Trophoblast cell (in vitro differentiated cells and primary cell): ENCODE results near the gene MARS1.

Experiments used
- DNase-seq, 2 donors: peaks; one replicate each; pipeline ENCODE4 v3.0.0-alpha.2; 2016
- H2AFZ ChIP-seq: 2 replicates; pipeline ENCODE4 v1.6.1; 2013; ENCODE audit warnings: low read length, moderate library complexity, mild to moderate bottlenecking; ENCODE audit not compliant: insufficient read depth, poor library complexity
- H2AK5ac ChIP-seq: 2 replicates; pipeline ENCODE4 v1.6.1; 2013; ENCODE audit warnings: mild to moderate bottlenecking, low read length
- H2BK120ac ChIP-seq: 2 replicates; pipeline ENCODE4 v1.6.1; 2013; ENCODE audit warnings: low read length, mild to moderate bottlenecking, moderate library complexity; ENCODE audit not compliant: insufficient read depth, poor library complexity
- H2BK12ac ChIP-seq: 2 replicates; pipeline ENCODE4 v1.6.1; 2013; ENCODE audit warnings: mild to moderate bottlenecking, low read length, moderate library complexity
- H2BK5ac ChIP-seq: 2 replicates; pipeline ENCODE4 v1.6.1; 2013; ENCODE audit warnings: low read length, low read depth, moderate library complexity, mild to moderate bottlenecking; ENCODE audit not compliant: poor library complexity
- H3K14ac ChIP-seq: 2 replicates; pipeline ENCODE4 v1.6.1; 2013; ENCODE audit warnings: mild to moderate bottlenecking, low read length
- H3K18ac ChIP-seq: 2 replicates; pipeline ENCODE4 v1.6.1; 2013; ENCODE audit warnings: mild to moderate bottlenecking, low read length
- H3K23ac ChIP-seq: 2 replicates; pipeline ENCODE4 v1.6.1; 2013; ENCODE audit warnings: low read length
- H3K27ac ChIP-seq: 2 replicates; pipeline ENCODE4 v1.5.1; 2013; ENCODE audit warnings: low read depth, mild to moderate bottlenecking, inconsistent platforms, low read length, moderate library complexity
- H3K27me3 ChIP-seq: 2 replicates; pipeline ENCODE4 v1.6.1; 2013; ENCODE audit warnings: inconsistent platforms, mild to moderate bottlenecking, low read length, moderate library complexity; ENCODE audit not compliant: insufficient read depth
- H3K36me3 ChIP-seq, 2 experiments: 1 replicate in 1 of 2; 2 replicates in 1 of 2; pipeline ENCODE4 v1.6.1; 2013; ENCODE audit warnings: low read length in 2 of 2, mild to moderate bottlenecking in 2 of 2, moderate library complexity in 1 of 2; ENCODE audit not compliant: insufficient read depth in 2 of 2, control insufficient read depth in 1 of 2
- H3K4ac ChIP-seq: 2 replicates; pipeline ENCODE4 v1.6.1; 2013; ENCODE audit warnings: low read depth, mild to moderate bottlenecking, low read length, moderate library complexity
- H3K4me1 ChIP-seq, 2 experiments: 1 replicate in 1 of 2; 2 replicates in 1 of 2; pipeline ENCODE4 v1.6.1; 2013; ENCODE audit warnings: low read length in 2 of 2, mild to moderate bottlenecking in 2 of 2, moderate library complexity in 1 of 2; ENCODE audit not compliant: insufficient read depth in 2 of 2, control insufficient read depth in 1 of 2
- H3K4me2 ChIP-seq: 2 replicates; pipeline ENCODE4 v1.6.1; 2013; ENCODE audit warnings: inconsistent platforms, mild to moderate bottlenecking, low read length, moderate library complexity
- H3K4me3 ChIP-seq: 2 replicates; pipeline ENCODE4 v1.5.1; 2013; ENCODE audit warnings: mild to moderate bottlenecking, low read depth, low read length, inconsistent platforms
- H3K79me1 ChIP-seq: one replicate; pipeline ENCODE4 v1.6.1; 2013; ENCODE audit warnings: low read length
- H3K79me2 ChIP-seq: 2 replicates; pipeline ENCODE4 v1.6.1; 2013; ENCODE audit warnings: low read length, mild to moderate bottlenecking; ENCODE audit not compliant: control insufficient read depth, insufficient read depth, poor library complexity
- H3K9ac ChIP-seq: 2 replicates; pipeline ENCODE4 v1.6.1; 2013; ENCODE audit warnings: mild to moderate bottlenecking, low read length
- H3K9me3 ChIP-seq: 2 replicates; pipeline ENCODE4 v1.6.1; 2013; ENCODE audit warnings: low read depth, mild to moderate bottlenecking, control low read depth, inconsistent platforms, low read length; ENCODE audit not compliant: insufficient read depth
- H4K12ac ChIP-seq: 2 replicates; pipeline ENCODE4 v1.6.1; 2013; ENCODE audit warnings: low read depth, mild to moderate bottlenecking, low read length, moderate library complexity
- H4K8ac ChIP-seq: 2 replicates; pipeline ENCODE4 v1.6.1; 2013; ENCODE audit warnings: low read depth, mild to moderate bottlenecking, low read length, moderate library complexity
- H4K91ac ChIP-seq: one replicate; pipeline ENCODE4 v1.6.1; 2013; ENCODE audit warnings: low read depth, mild to moderate bottlenecking, low read length, moderate library complexity
- WGBS: extraction: QIAGEN DNeasy Blood & Tissue Kit; methylation state at CpG from one replicate; pipeline ENCODE4 v1.1.7; 2013; ENCODE audit warnings: missing lambda C conversion rate; ENCODE audit not compliant: insufficient read length, insufficient coverage; ENCODE audit errors: extremely low coverage; 5-methylcytosine and 5-hydroxymethylcytosine counted together

The MARS1 gene

GRCh38 chr12:57515408-57515933 is 27.6 kb downstream of the MARS1 start:
- no peak overlapping the region for H3K27ac ChIP-seq
- H4K91ac ChIP-seq, result no peak overlapping the region
- H3K9me3 ChIP-seq, result peaks cover 2% of the 10 kb centered on the region
- no peak overlapping the region for H2AK5ac ChIP-seq
- peaks cover 43 to 63% of the 10 kb centered on the region in 2 experiments for H3K36me3 ChIP-seq
- peaks cover 10% of the 10 kb centered on the region for H3K79me2 ChIP-seq
- no peak overlapping the region for H3K4me2 ChIP-seq
- peaks cover 0 to 6% of the 10 kb centered on the region in 2 experiments for H3K4me1 ChIP-seq
- WGBS, result no CpG with 5 or more reads among the region's 3 CpGs
- peaks cover 9% of the 10 kb centered on the region for H3K79me1 ChIP-seq
- H3K14ac ChIP-seq, result no peak overlapping the region
- no peak overlapping the region for H2BK12ac ChIP-seq
- H3K4me3 ChIP-seq, result no peak overlapping the region
- no peak overlapping the region for H3K4ac ChIP-seq
- H4K8ac ChIP-seq, result no peak overlapping the region
- no peak overlapping the region for H2BK120ac ChIP-seq
- H2AFZ ChIP-seq, result no peak overlapping the region
- no peak overlapping the region for H3K23ac ChIP-seq
- no peak overlapping the region for H2BK5ac ChIP-seq
- no peak overlapping the region for H4K12ac ChIP-seq
- H3K9ac ChIP-seq, result no peak overlapping the region
- no peak overlapping the region for H3K18ac ChIP-seq
- no peak for DNase-seq
- no peaks in the 10 kb centered on the region for H3K27me3 ChIP-seq

- Histone ChIP-seq H3K4ac (no peak overlapping the region), H3K79me2 (peaks cover 10% of the 10 kb centered on the region), H3K27me3 (no peaks in the 10 kb centered on the region), H3K4me2 (no peak overlapping the region), H3K4me3 (no peak overlapping the region), H4K12ac (no peak overlapping the region), H4K8ac (no peak overlapping the region), H3K27ac (no peak overlapping the region), H3K23ac (no peak overlapping the region), H2BK12ac (no peak overlapping the region), H3K4me1 (peaks cover 2 to 9% of the 10 kb centered on the region in 2 experiments), H4K91ac (no peak overlapping the region), H2AK5ac (no peak overlapping the region), H3K9me3 (peaks cover 2% of the 10 kb centered on the region), H2BK120ac (no peak overlapping the region), H3K18ac (no peak overlapping the region), H2BK5ac (no peak overlapping the region), H3K79me1 (peaks cover 12% of the 10 kb centered on the region), H3K14ac (no peak overlapping the region), H3K36me3 (peaks cover 40 to 58% of the 10 kb centered on the region in 2 experiments), H3K9ac (no peak overlapping the region), H2AFZ (no peak overlapping the region)
- no peak for DNase-seq
- no CpG with 5 or more reads among the region's 11 CpGs for WGBS
These were observed 28.2 kb downstream of the MARS1 start for GRCh38 chr12:57515934-57516541.

- no peak overlapping the region for H2BK5ac ChIP-seq
- peaks cover 10% of the 10 kb centered on the region for H3K79me2 ChIP-seq
- H3K9ac ChIP-seq, result no peak overlapping the region
- no peak overlapping the region for H4K91ac ChIP-seq
- no peak overlapping the region for H4K12ac ChIP-seq
- H2BK120ac ChIP-seq, result no peak overlapping the region
- H4K8ac ChIP-seq, result no peak overlapping the region
- H3K36me3 ChIP-seq, result peaks cover 35 to 51% of the 10 kb centered on the region in 2 experiments
- no peak overlapping the region for H3K4me2 ChIP-seq
- no peaks in the 10 kb centered on the region for H3K27me3 ChIP-seq
- H2AFZ ChIP-seq, result no peak overlapping the region
- H2BK12ac ChIP-seq, result no peak overlapping the region
- H2AK5ac ChIP-seq, result no peak overlapping the region
- no peak overlapping the region for H3K27ac ChIP-seq
- no peak overlapping the region for H3K23ac ChIP-seq
- H3K4me1 ChIP-seq, result peaks cover 8 to 14% of the 10 kb centered on the region in 2 experiments
- peaks cover 18% of the 10 kb centered on the region for H3K79me1 ChIP-seq
- no CpG with 5 or more reads among the region's 11 CpGs for WGBS
- no peak overlapping the region for H3K4me3 ChIP-seq
- peaks cover 2% of the 10 kb centered on the region for H3K9me3 ChIP-seq
- no peak overlapping the region for H3K14ac ChIP-seq
- no peak for DNase-seq
- no peak overlapping the region for H3K4ac ChIP-seq
- H3K18ac ChIP-seq, result no peak overlapping the region
These were observed 28.8 kb downstream of the MARS1 start for GRCh38 chr12:57516617-57517153.

- H3K18ac ChIP-seq, result no peak overlapping the region
- no peak overlapping the region for H3K4me3 ChIP-seq
- H2AFZ ChIP-seq, result no peak overlapping the region
- H3K4ac ChIP-seq, result no peak overlapping the region
- no peak overlapping the region for H2BK120ac ChIP-seq
- no peak overlapping the region for H2BK12ac ChIP-seq
- DNase-seq, result no peak
- peaks cover 10% of the 10 kb centered on the region for H3K79me2 ChIP-seq
- no peak overlapping the region for H3K14ac ChIP-seq
- H3K27me3 ChIP-seq, result no peaks in the 10 kb centered on the region
- H3K79me1 ChIP-seq, result peaks cover 22% of the 10 kb centered on the region
- no peak overlapping the region for H3K27ac ChIP-seq
- no peak overlapping the region for H3K9ac ChIP-seq
- no peak overlapping the region for H4K12ac ChIP-seq
- no peak overlapping the region for H3K23ac ChIP-seq
- H3K4me2 ChIP-seq, result no peak overlapping the region
- H3K36me3 ChIP-seq, result peaks cover 32 to 46% of the 10 kb centered on the region in 2 experiments
- H3K4me1 ChIP-seq, result peaks cover 12 to 18% of the 10 kb centered on the region in 2 experiments
- no CpG with 5 or more reads among the region's 1 CpG for WGBS
- H2BK5ac ChIP-seq, result no peak overlapping the region
- no peak overlapping the region for H4K91ac ChIP-seq
- peaks cover 2% of the 10 kb centered on the region for H3K9me3 ChIP-seq
- no peak overlapping the region for H4K8ac ChIP-seq
- no peak overlapping the region for H2AK5ac ChIP-seq
These were observed 29.3 kb downstream of the MARS1 start for GRCh38 chr12:57517187-57517586.
